H1 (cell line): ENCODE data around the gene APLN.

ENCODE experiments used
- CREB1 ChIP-seq: IDR thresholded peaks from 2 replicates; pipeline ENCODE4 v1.6.1; 2012; ENCODE audit warnings: inconsistent platforms
- EZH2 ChIP-seq: fragments of 200-600 bp; sonication (generic); IDR thresholded peaks from 2 replicates; pipeline ENCODE4 v1.7.1; 2012; ENCODE audit warnings: low read depth, mild to moderate bottlenecking, moderate library complexity, low read length, inconsistent platforms; ENCODE audit not compliant: severe bottlenecking
- GABPA ChIP-seq: IDR thresholded peaks from 2 replicates; pipeline ENCODE4 v1.6.1; 2011; ENCODE audit warnings: mild to moderate bottlenecking, low read length, moderate library complexity, borderline replicate concordance; ENCODE audit not compliant: insufficient read depth
- JUND ChIP-seq: IDR thresholded peaks from 2 replicates; pipeline ENCODE4 v1.6.1; 2011; ENCODE audit warnings: mild to moderate bottlenecking, improper control_type of control experiment, low read length
- TBP ChIP-seq: IDR thresholded peaks from 2 replicates; pipeline ENCODE4 v1.6.1; 2011; ENCODE audit warnings: low read depth, low read length, improper control_type of control experiment
- YY1 ChIP-seq: IDR thresholded peaks from 2 replicates; pipeline ENCODE4 v1.6.1; 2011; ENCODE audit warnings: low read depth, mild to moderate bottlenecking, low read length
- TF ChIP-seq, protein P1 (sequence below), 3 experiments: IDR thresholded peaks; 1 replicate in 2 of 3; 2 replicates in 1 of 3; pipeline versions ENCODE4 v1.5.1 to v1.6.1; 2011; ENCODE audit warnings: low read length in 3 of 3, mild to moderate bottlenecking in 3 of 3, inconsistent platforms in 2 of 3, low read depth in 1 of 3, moderate library complexity in 1 of 3; ENCODE audit not compliant: insufficient read depth in 1 of 3; ENCODE audit errors: control extremely low read depth in 1 of 3
- TF ChIP-seq, protein P2 (sequence below): IDR thresholded peaks from 2 replicates; pipeline ENCODE4 v1.6.1; 2011; ENCODE audit warnings: low read length, improper control_type of control experiment
- TF ChIP-seq, protein P3 (sequence below): fragments of 300-600 bp; sonication (generic); IDR thresholded peaks from 2 replicates; pipeline ENCODE4 v1.7.1; 2012; ENCODE audit warnings: low read length, moderate library complexity, mild to moderate bottlenecking, inconsistent platforms; ENCODE audit not compliant: insufficient replicate concordance

DNA sequence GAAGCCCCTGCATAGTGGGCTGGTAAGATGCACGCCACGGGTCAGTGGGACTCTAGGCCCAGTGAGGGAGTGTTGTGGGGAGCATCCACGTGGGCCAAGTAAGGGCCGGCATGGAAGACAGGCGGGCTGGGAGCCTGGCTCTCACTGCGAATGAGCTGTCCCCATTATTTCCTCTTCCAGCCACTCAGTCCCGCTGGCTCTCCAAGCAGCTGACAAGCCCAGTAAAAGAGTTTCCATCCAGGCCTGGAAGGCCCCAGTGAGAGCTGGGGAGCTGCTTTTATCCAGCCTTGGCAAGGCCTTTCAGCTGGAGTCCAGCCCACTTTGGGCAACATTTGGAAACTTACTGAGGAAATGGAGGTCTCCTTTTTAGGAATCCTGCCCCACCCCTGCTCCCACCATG lies 24.9 kb downstream of the APLN start:
- no peak for TF ChIP-seq EZH2
- no peak for TF ChIP-seq YY1
- TF ChIP-seq, protein P1, sequence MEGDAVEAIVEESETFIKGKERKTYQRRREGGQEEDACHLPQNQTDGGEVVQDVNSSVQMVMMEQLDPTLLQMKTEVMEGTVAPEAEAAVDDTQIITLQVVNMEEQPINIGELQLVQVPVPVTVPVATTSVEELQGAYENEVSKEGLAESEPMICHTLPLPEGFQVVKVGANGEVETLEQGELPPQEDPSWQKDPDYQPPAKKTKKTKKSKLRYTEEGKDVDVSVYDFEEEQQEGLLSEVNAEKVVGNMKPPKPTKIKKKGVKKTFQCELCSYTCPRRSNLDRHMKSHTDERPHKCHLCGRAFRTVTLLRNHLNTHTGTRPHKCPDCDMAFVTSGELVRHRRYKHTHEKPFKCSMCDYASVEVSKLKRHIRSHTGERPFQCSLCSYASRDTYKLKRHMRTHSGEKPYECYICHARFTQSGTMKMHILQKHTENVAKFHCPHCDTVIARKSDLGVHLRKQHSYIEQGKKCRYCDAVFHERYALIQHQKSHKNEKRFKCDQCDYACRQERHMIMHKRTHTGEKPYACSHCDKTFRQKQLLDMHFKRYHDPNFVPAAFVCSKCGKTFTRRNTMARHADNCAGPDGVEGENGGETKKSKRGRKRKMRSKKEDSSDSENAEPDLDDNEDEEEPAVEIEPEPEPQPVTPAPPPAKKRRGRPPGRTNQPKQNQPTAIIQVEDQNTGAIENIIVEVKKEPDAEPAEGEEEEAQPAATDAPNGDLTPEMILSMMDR (IDR thresholded peaks at IDR 0.05; ENCODE audit: control extremely low read depth in 1 of 3, insufficient read depth in 1 of 3, low read depth in 1 of 3, low read length in 3 of 3), result no peak
- no peak for TF ChIP-seq TBP
- no peak for TF ChIP-seq GABPA
- TF ChIP-seq, protein P2, sequence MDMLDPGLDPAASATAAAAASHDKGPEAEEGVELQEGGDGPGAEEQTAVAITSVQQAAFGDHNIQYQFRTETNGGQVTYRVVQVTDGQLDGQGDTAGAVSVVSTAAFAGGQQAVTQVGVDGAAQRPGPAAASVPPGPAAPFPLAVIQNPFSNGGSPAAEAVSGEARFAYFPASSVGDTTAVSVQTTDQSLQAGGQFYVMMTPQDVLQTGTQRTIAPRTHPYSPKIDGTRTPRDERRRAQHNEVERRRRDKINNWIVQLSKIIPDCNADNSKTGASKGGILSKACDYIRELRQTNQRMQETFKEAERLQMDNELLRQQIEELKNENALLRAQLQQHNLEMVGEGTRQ, result no peak
- TF ChIP-seq, protein P3, sequence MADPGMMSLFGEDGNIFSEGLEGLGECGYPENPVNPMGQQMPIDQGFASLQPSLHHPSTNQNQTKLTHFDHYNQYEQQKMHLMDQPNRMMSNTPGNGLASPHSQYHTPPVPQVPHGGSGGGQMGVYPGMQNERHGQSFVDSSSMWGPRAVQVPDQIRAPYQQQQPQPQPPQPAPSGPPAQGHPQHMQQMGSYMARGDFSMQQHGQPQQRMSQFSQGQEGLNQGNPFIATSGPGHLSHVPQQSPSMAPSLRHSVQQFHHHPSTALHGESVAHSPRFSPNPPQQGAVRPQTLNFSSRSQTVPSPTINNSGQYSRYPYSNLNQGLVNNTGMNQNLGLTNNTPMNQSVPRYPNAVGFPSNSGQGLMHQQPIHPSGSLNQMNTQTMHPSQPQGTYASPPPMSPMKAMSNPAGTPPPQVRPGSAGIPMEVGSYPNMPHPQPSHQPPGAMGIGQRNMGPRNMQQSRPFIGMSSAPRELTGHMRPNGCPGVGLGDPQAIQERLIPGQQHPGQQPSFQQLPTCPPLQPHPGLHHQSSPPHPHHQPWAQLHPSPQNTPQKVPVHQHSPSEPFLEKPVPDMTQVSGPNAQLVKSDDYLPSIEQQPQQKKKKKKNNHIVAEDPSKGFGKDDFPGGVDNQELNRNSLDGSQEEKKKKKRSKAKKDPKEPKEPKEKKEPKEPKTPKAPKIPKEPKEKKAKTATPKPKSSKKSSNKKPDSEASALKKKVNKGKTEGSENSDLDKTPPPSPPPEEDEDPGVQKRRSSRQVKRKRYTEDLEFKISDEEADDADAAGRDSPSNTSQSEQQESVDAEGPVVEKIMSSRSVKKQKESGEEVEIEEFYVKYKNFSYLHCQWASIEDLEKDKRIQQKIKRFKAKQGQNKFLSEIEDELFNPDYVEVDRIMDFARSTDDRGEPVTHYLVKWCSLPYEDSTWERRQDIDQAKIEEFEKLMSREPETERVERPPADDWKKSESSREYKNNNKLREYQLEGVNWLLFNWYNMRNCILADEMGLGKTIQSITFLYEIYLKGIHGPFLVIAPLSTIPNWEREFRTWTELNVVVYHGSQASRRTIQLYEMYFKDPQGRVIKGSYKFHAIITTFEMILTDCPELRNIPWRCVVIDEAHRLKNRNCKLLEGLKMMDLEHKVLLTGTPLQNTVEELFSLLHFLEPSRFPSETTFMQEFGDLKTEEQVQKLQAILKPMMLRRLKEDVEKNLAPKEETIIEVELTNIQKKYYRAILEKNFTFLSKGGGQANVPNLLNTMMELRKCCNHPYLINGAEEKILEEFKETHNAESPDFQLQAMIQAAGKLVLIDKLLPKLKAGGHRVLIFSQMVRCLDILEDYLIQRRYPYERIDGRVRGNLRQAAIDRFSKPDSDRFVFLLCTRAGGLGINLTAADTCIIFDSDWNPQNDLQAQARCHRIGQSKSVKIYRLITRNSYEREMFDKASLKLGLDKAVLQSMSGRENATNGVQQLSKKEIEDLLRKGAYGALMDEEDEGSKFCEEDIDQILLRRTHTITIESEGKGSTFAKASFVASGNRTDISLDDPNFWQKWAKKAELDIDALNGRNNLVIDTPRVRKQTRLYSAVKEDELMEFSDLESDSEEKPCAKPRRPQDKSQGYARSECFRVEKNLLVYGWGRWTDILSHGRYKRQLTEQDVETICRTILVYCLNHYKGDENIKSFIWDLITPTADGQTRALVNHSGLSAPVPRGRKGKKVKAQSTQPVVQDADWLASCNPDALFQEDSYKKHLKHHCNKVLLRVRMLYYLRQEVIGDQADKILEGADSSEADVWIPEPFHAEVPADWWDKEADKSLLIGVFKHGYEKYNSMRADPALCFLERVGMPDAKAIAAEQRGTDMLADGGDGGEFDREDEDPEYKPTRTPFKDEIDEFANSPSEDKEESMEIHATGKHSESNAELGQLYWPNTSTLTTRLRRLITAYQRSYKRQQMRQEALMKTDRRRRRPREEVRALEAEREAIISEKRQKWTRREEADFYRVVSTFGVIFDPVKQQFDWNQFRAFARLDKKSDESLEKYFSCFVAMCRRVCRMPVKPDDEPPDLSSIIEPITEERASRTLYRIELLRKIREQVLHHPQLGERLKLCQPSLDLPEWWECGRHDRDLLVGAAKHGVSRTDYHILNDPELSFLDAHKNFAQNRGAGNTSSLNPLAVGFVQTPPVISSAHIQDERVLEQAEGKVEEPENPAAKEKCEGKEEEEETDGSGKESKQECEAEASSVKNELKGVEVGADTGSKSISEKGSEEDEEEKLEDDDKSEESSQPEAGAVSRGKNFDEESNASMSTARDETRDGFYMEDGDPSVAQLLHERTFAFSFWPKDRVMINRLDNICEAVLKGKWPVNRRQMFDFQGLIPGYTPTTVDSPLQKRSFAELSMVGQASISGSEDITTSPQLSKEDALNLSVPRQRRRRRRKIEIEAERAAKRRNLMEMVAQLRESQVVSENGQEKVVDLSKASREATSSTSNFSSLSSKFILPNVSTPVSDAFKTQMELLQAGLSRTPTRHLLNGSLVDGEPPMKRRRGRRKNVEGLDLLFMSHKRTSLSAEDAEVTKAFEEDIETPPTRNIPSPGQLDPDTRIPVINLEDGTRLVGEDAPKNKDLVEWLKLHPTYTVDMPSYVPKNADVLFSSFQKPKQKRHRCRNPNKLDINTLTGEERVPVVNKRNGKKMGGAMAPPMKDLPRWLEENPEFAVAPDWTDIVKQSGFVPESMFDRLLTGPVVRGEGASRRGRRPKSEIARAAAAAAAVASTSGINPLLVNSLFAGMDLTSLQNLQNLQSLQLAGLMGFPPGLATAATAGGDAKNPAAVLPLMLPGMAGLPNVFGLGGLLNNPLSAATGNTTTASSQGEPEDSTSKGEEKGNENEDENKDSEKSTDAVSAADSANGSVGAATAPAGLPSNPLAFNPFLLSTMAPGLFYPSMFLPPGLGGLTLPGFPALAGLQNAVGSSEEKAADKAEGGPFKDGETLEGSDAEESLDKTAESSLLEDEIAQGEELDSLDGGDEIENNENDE, result no peak
- no peak for TF ChIP-seq CREB1
- no peak for TF ChIP-seq JUND
